WTC11 (cell line): ENCODE measurements around the gene IL13RA2. TPM values are rescaled to one million over a fixed set of nuclear protein-coding genes. Genes with fewer than 3 reads are reported as not detected.

Source experiments
- ATAC-seq: fragments of 200-7000 bp; cut with Tn5 transposase; 2 replicates; pipeline ENCODE4 v1.10.0; 2021; ENCODE audit warnings: mild to moderate bottlenecking, moderate library complexity
- Bru-seq: library from RNA; stranded (reverse); fragments of 400-500 nt; gene quantifications from one replicate; lab custom pipeline; 2021; lab: Mats Ljungman, UMichigan
- CTCF ChIA-PET: fragments of 300-600 bp; sonication (Branson Sonifier 250); formaldehyde crosslinking; loops from one replicate; lab custom pipeline; 2021; ENCODE audit warnings: antibody characterized with exemption; lab: Charles Lee
- POLR2A ChIA-PET: fragments of 350-600 bp; sonication (Branson Sonifier 250); formaldehyde crosslinking; loops from one replicate; lab custom pipeline; 2021; ENCODE audit warnings: antibody characterized with exemption; lab: Charles Lee
- DNase-seq: peaks from one replicate; pipeline ENCODE4 v3.0.0; 2021; ENCODE audit warnings: low spot score
- H3K27ac Mint-ChIP-seq: 2 replicates; pipeline ENCODE4 v1.8.0; 2021; ENCODE audit warnings: mixed read lengths
- H3K27me3 Mint-ChIP-seq: 2 replicates; pipeline ENCODE4 v1.8.0; 2021; ENCODE audit warnings: low read depth, mild to moderate bottlenecking, moderate library complexity, mixed read lengths
- H3K36me3 Mint-ChIP-seq: 2 replicates; pipeline ENCODE4 v1.8.0; 2021; ENCODE audit warnings: mixed read lengths
- H3K4me1 Mint-ChIP-seq: 2 replicates; pipeline ENCODE4 v1.8.0; 2022; ENCODE audit warnings: mixed read lengths
- H3K4me3 Mint-ChIP-seq: 2 replicates; pipeline ENCODE4 v1.8.0; 2021; ENCODE audit warnings: mild to moderate bottlenecking, moderate library complexity, mixed read lengths
- H3K9me3 Mint-ChIP-seq: 2 replicates; pipeline ENCODE4 v1.8.0; 2021; ENCODE audit warnings: mixed read lengths
- CREB1 ChIP-seq: sonication (generic); formaldehyde crosslinking; IDR thresholded peaks from 2 replicates; pipeline ENCODE4 v1.8.0; 2023; ENCODE audit warnings: mild to moderate bottlenecking, missing genetic modification reagents
- FOXP4 ChIP-seq: sonication (generic); formaldehyde crosslinking; IDR thresholded peaks from 2 replicates; pipeline ENCODE4 v1.8.0; 2022; ENCODE audit warnings: mild to moderate bottlenecking, missing genetic modification reagents
- KAT7 ChIP-seq: sonication (generic); formaldehyde crosslinking; IDR thresholded peaks from 2 replicates; pipeline ENCODE4 v1.8.1; 2023; ENCODE audit warnings: missing genetic modification reagents, mild to moderate bottlenecking, borderline replicate concordance
- NFATC4 ChIP-seq: fragments of 250-450 bp; sonication (Bioruptor Pico); IDR thresholded peaks from 2 replicates; pipeline ENCODE4 v1.9.0; 2021; ENCODE audit warnings: mild to moderate bottlenecking
- PRRX2 ChIP-seq: fragments of 250-450 bp; sonication (Bioruptor Pico); IDR thresholded peaks from 2 replicates; pipeline ENCODE4 v1.8.0; 2021; ENCODE audit warnings: mild to moderate bottlenecking
- RORB ChIP-seq: fragments of 250-450 bp; sonication (Bioruptor Pico); IDR thresholded peaks from 2 replicates; pipeline ENCODE4 v1.9.0; 2021; ENCODE audit warnings: mild to moderate bottlenecking
- ZBTB21 ChIP-seq: sonication (generic); formaldehyde crosslinking; IDR thresholded peaks from 2 replicates; pipeline ENCODE4 v1.8.1; 2023; ENCODE audit warnings: mild to moderate bottlenecking, missing genetic modification reagents, borderline replicate concordance
- ZNF232 ChIP-seq: sonication (generic); formaldehyde crosslinking; IDR thresholded peaks from 2 replicates; pipeline ENCODE4 v1.8.0; 2022; ENCODE audit warnings: mild to moderate bottlenecking, missing genetic modification reagents
- ZNF281 ChIP-seq: sonication (generic); formaldehyde crosslinking; IDR thresholded peaks from 2 replicates; pipeline ENCODE4 v1.8.0; 2023; ENCODE audit warnings: mild to moderate bottlenecking, missing genetic modification reagents
- ZNF416 ChIP-seq: fragments of 250-450 bp; sonication (Bioruptor Pico); IDR thresholded peaks from 2 replicates; pipeline ENCODE4 v1.9.0; 2021; ENCODE audit warnings: mild to moderate bottlenecking, inconsistent platforms
- long read RNA-seq, 3 experiments: library from RNA in 1 of 3; library from capped mRNA in 1 of 3; library from polyadenylated mRNA in 1 of 3; unstranded in 2 of 3; stranded (forward) in 1 of 3; transcript quantifications; one replicate each; pipeline ENCODE4 v2.0.0, GENCODE V29; 2021
- total RNA-seq: library from RNA; stranded (reverse); gene quantifications from 3 replicates; pipeline ENCODE4 v1.2.3, GENCODE V29; 2021
- TF ChIP-seq, protein P1 (sequence below): sonication (generic); formaldehyde crosslinking; IDR thresholded peaks from 2 replicates; pipeline ENCODE4 v1.8.1; 2023; ENCODE audit warnings: mild to moderate bottlenecking, missing genetic modification reagents, borderline replicate concordance
- TF ChIP-seq, protein P2 (sequence below): fragments of 250-450 bp; sonication (Bioruptor Pico); IDR thresholded peaks from 2 replicates; pipeline ENCODE4 v1.8.0; 2021; ENCODE audit warnings: mild to moderate bottlenecking
- TF ChIP-seq, protein P3 (sequence below): sonication (generic); formaldehyde crosslinking; IDR thresholded peaks from 2 replicates; pipeline ENCODE4 v1.8.0; 2023; ENCODE audit warnings: missing genetic modification reagents, mild to moderate bottlenecking, borderline replicate concordance
- TF ChIP-seq, protein P4 (sequence below): fragments of 250-450 bp; sonication (Bioruptor Pico); IDR thresholded peaks from 2 replicates; pipeline ENCODE4 v1.9.0; 2021; ENCODE audit warnings: mild to moderate bottlenecking

IL13RA2 gene, protein sequence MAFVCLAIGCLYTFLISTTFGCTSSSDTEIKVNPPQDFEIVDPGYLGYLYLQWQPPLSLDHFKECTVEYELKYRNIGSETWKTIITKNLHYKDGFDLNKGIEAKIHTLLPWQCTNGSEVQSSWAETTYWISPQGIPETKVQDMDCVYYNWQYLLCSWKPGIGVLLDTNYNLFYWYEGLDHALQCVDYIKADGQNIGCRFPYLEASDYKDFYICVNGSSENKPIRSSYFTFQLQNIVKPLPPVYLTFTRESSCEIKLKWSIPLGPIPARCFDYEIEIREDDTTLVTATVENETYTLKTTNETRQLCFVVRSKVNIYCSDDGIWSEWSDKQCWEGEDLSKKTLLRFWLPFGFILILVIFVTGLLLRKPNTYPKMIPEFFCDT
- total RNA-seq = not detected in 3 replicates
- Bru-seq, nascent RNA = not detected
- long read RNA-seq, experiment 1 = 0 reads
- long read RNA-seq, experiment 2 = 0 reads
- long read RNA-seq, experiment 3 = 0 reads

DNA sequence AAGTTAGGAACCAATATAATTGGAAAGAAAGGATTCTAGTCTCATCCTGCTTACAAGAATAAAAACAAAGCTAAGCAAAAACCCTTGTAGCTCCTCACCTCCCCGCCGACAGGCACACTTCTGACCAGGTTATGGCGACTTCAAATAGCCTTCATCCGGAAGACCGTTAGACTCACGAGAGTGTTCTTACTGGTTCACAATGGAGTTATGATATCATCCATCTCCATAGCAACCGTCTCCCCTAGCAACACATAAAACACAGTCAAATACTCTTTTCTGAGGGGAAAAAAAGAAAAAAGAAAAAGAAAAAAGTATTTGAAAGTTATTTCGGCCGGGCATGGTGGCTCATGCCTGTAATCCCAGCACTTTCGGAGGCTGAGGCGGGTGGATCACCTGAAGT is at the start of gene IL13RA2:
IL13RA2 (minus strand) TSS at position 162 of the 400 bp plus-strand sequence. CDS start 347 bp downstream, outside the sequence.
- no peak within 1 kb of the TSS for H3K4me3 Mint-ChIP-seq
- H3K27ac Mint-ChIP-seq = no peak within 1 kb of the TSS
- H3K27me3 Mint-ChIP-seq = peaks cover 17% of the 10 kb centered on the region
- H3K9me3 Mint-ChIP-seq = no peaks in the 10 kb centered on the region
- DNase-seq (no peak), ATAC-seq (no peak)
- H3K4me1 Mint-ChIP-seq = no peaks in the 10 kb centered on the region
- no peaks in the 10 kb centered on the region for H3K36me3 Mint-ChIP-seq
- ChIA-PET POLR2A (no interaction called here), CTCF (interaction anchor here (0.6 to 1.7 kb wide), 11 partner anchors 8 to 178 kb away, joined by 3 to 5 read pairs (median 3); no protein-coding TSS in a partner anchor)
- TF ChIP-seq NFATC4 (CRISPR knock-in tag) = no peak
- TF ChIP-seq, protein P1, sequence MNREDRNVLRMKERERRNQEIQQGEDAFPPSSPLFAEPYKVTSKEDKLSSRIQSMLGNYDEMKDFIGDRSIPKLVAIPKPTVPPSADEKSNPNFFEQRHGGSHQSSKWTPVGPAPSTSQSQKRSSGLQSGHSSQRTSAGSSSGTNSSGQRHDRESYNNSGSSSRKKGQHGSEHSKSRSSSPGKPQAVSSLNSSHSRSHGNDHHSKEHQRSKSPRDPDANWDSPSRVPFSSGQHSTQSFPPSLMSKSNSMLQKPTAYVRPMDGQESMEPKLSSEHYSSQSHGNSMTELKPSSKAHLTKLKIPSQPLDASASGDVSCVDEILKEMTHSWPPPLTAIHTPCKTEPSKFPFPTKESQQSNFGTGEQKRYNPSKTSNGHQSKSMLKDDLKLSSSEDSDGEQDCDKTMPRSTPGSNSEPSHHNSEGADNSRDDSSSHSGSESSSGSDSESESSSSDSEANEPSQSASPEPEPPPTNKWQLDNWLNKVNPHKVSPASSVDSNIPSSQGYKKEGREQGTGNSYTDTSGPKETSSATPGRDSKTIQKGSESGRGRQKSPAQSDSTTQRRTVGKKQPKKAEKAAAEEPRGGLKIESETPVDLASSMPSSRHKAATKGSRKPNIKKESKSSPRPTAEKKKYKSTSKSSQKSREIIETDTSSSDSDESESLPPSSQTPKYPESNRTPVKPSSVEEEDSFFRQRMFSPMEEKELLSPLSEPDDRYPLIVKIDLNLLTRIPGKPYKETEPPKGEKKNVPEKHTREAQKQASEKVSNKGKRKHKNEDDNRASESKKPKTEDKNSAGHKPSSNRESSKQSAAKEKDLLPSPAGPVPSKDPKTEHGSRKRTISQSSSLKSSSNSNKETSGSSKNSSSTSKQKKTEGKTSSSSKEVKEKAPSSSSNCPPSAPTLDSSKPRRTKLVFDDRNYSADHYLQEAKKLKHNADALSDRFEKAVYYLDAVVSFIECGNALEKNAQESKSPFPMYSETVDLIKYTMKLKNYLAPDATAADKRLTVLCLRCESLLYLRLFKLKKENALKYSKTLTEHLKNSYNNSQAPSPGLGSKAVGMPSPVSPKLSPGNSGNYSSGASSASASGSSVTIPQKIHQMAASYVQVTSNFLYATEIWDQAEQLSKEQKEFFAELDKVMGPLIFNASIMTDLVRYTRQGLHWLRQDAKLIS (CRISPR knock-in tag) = no peak
- TF ChIP-seq, protein P2, sequence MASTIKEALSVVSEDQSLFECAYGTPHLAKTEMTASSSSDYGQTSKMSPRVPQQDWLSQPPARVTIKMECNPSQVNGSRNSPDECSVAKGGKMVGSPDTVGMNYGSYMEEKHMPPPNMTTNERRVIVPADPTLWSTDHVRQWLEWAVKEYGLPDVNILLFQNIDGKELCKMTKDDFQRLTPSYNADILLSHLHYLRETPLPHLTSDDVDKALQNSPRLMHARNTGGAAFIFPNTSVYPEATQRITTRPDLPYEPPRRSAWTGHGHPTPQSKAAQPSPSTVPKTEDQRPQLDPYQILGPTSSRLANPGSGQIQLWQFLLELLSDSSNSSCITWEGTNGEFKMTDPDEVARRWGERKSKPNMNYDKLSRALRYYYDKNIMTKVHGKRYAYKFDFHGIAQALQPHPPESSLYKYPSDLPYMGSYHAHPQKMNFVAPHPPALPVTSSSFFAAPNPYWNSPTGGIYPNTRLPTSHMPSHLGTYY (CRISPR knock-in tag) = no peak
- TF ChIP-seq, protein P3, sequence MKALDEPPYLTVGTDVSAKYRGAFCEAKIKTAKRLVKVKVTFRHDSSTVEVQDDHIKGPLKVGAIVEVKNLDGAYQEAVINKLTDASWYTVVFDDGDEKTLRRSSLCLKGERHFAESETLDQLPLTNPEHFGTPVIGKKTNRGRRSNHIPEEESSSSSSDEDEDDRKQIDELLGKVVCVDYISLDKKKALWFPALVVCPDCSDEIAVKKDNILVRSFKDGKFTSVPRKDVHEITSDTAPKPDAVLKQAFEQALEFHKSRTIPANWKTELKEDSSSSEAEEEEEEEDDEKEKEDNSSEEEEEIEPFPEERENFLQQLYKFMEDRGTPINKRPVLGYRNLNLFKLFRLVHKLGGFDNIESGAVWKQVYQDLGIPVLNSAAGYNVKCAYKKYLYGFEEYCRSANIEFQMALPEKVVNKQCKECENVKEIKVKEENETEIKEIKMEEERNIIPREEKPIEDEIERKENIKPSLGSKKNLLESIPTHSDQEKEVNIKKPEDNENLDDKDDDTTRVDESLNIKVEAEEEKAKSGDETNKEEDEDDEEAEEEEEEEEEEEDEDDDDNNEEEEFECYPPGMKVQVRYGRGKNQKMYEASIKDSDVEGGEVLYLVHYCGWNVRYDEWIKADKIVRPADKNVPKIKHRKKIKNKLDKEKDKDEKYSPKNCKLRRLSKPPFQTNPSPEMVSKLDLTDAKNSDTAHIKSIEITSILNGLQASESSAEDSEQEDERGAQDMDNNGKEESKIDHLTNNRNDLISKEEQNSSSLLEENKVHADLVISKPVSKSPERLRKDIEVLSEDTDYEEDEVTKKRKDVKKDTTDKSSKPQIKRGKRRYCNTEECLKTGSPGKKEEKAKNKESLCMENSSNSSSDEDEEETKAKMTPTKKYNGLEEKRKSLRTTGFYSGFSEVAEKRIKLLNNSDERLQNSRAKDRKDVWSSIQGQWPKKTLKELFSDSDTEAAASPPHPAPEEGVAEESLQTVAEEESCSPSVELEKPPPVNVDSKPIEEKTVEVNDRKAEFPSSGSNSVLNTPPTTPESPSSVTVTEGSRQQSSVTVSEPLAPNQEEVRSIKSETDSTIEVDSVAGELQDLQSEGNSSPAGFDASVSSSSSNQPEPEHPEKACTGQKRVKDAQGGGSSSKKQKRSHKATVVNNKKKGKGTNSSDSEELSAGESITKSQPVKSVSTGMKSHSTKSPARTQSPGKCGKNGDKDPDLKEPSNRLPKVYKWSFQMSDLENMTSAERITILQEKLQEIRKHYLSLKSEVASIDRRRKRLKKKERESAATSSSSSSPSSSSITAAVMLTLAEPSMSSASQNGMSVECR = no peak
- no peak for TF ChIP-seq ZNF232 (CRISPR knock-in tag)
- no peak for TF ChIP-seq ZNF416 (CRISPR knock-in tag)
- TF ChIP-seq, protein P4, sequence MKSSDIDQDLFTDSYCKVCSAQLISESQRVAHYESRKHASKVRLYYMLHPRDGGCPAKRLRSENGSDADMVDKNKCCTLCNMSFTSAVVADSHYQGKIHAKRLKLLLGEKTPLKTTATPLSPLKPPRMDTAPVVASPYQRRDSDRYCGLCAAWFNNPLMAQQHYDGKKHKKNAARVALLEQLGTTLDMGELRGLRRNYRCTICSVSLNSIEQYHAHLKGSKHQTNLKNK (CRISPR knock-in tag) = no peak
- no peak for TF ChIP-seq CREB1 (CRISPR knock-in tag)
- TF ChIP-seq, all 79 proteins: peak for 0

DNA sequence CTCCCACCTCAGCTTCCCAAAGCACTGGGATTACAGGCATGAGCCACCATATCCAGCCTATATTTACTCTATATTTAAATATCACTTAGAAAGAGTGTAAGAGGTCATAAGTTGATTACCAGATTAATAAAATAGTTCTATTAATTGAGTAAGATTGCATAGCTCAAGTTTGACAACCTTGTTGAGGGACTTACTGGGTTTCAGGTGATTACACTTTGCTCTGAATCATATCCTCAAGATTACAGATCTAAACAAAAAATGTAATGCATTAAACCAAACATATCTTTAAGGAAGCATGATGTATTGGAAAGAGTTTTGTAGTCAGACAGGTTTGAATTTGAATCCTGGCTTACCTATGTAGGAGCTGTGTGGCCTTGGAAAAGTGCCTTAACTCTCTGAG is 47.9 kb upstream of the IL13RA2 start:
- no peak for TF ChIP-seq KAT7
- TF ChIP-seq ZNF281 (CRISPR knock-in tag) = no peak
- no peak for TF ChIP-seq PRRX2
- TF ChIP-seq, protein P2 (CRISPR knock-in tag) = no peak
- TF ChIP-seq ZBTB21 (CRISPR knock-in tag) = no peak
- TF ChIP-seq ZNF232 (CRISPR knock-in tag) = no peak
- TF ChIP-seq FOXP4 (CRISPR knock-in tag) = no peak
- TF ChIP-seq RORB (CRISPR knock-in tag) = no peak
- ChIA-PET POLR2A (no interaction called here), CTCF (no interaction called here)
- peaks cover 4% of the 10 kb centered on the region; the same call in 1 of the 2 replicates for H3K36me3 Mint-ChIP-seq
- H3K27ac Mint-ChIP-seq = no peak overlapping the region
- peaks cover 7% of the 10 kb centered on the region for H3K9me3 Mint-ChIP-seq
- DNase-seq = no peak
- peaks cover 37% of the 10 kb centered on the region for H3K27me3 Mint-ChIP-seq
- no peaks in the 10 kb centered on the region for H3K4me1 Mint-ChIP-seq
- no peak for ATAC-seq
- H3K4me3 Mint-ChIP-seq = no peak overlapping the region
